PC-3 (cell line): Measurements from ENCODE around the gene CPA1.

Experiments used
- EZH2 ChIP-seq: fragments of 300-600 bp; sonication (generic); IDR thresholded peaks from one replicate; pipeline ENCODE4 v1.6.1; 2017; ENCODE audit warnings: antibody characterized with exemption, mild to moderate bottlenecking, low read length; ENCODE audit not compliant: unreplicated experiment
- TF ChIP-seq, protein P1 (sequence below): fragments of 300-600 bp; sonication (generic); conservative IDR thresholded peaks from 2 replicates; pipeline ENCODE4 v1.5.1; 2017; ENCODE audit warnings: antibody characterized with exemption, low read depth, mild to moderate bottlenecking, low read length

DNA sequence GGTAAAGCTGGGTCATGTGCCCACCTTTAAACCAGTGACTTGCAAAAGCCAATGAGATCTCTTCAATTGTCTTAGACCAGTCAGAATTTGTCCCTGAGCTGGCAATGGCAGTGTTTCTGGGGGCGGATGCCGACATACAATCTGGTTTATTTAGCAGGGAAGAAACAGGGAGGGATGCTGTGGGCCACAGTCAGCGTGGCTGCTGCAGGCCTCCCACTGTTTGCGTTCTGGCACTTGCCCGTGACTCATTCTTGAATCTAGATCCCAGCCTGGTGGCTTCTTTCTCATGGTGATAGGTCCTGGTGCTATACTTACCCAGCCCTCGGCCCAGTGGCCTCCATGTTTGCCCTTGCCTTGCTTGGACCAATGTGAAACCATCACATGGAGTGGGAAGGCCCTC, 3.1 kb upstream of the CPA1 start:
- TF ChIP-seq, protein P1, sequence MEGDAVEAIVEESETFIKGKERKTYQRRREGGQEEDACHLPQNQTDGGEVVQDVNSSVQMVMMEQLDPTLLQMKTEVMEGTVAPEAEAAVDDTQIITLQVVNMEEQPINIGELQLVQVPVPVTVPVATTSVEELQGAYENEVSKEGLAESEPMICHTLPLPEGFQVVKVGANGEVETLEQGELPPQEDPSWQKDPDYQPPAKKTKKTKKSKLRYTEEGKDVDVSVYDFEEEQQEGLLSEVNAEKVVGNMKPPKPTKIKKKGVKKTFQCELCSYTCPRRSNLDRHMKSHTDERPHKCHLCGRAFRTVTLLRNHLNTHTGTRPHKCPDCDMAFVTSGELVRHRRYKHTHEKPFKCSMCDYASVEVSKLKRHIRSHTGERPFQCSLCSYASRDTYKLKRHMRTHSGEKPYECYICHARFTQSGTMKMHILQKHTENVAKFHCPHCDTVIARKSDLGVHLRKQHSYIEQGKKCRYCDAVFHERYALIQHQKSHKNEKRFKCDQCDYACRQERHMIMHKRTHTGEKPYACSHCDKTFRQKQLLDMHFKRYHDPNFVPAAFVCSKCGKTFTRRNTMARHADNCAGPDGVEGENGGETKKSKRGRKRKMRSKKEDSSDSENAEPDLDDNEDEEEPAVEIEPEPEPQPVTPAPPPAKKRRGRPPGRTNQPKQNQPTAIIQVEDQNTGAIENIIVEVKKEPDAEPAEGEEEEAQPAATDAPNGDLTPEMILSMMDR: no peak
- no peak for TF ChIP-seq EZH2
